ENCODE data around the gene CP.
"Not testable (repeated sequence)": the region's sequence is repeated elsewhere in the genome, so short reads cannot be mapped to it uniquely, and the experiment has no call there.

CP gene

DNA sequence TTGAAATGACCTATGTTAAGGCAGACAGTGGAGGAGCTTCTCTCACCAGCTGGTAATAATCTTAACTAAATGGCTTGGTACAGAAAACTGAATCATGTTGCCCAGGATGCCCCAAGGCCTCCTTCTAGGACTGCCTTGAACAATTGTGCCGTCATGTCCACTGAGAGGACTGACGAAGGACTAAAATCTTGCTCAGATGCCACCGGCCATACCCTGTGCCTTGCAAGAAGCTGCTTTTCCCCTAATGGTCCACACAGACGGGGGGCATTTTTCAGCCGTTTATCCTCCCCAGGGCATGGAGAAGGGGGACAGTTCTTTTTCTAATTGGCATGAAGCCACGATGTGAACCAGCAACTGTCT lies 1.8 kb upstream of the CP start:
- no peak overlapping the region for H3K9ac ChIP-seq (ENCODE audit: low read depth, low read length)
- no peak overlapping the region for H3K27ac ChIP-seq (ENCODE audit: low read length)
- no peak for TF ChIP-seq EZH2 (IDR thresholded peaks at IDR 0.05; ENCODE audit: borderline replicate concordance, low read depth, low read length, severe bottlenecking)
- no peak for TF ChIP-seq CTCF (IDR thresholded peaks at IDR 0.05; ENCODE audit: borderline replicate concordance, extremely low read depth, low read length, poor library complexity, severe bottlenecking)
- no peak overlapping the region for H3K4me2 ChIP-seq (ENCODE audit: insufficient read depth, low read length)
- ATAC-seq (ENCODE audit: insufficient read depth, low read depth) = no peak
- H2AFZ ChIP-seq (ENCODE audit: low read depth, low read length) = no peak overlapping the region
- no peaks in the 10 kb centered on the region for H4K20me1 ChIP-seq (ENCODE audit: insufficient read depth, low read length)
- peaks cover 4% of the 10 kb centered on the region for H3K27me3 ChIP-seq (ENCODE audit: insufficient read depth, low read length, poor library complexity)
- no peaks in the 10 kb centered on the region for H3K79me2 ChIP-seq (ENCODE audit: insufficient read depth, low read length)
- no peaks in the 10 kb centered on the region for H3K9me3 ChIP-seq (ENCODE audit: insufficient read depth, low read length, severe bottlenecking)
- no peaks in the 10 kb centered on the region for H3K36me3 ChIP-seq (ENCODE audit: insufficient read depth, low read length)
- peaks cover 12% of the 10 kb centered on the region for H3K4me1 ChIP-seq (ENCODE audit: insufficient read depth, low read length)
- no peak for DNase-seq
- no peak overlapping the region for H3K4me3 ChIP-seq (ENCODE audit: low read depth in 1 of 2, low read length in 2 of 2)

DNA sequence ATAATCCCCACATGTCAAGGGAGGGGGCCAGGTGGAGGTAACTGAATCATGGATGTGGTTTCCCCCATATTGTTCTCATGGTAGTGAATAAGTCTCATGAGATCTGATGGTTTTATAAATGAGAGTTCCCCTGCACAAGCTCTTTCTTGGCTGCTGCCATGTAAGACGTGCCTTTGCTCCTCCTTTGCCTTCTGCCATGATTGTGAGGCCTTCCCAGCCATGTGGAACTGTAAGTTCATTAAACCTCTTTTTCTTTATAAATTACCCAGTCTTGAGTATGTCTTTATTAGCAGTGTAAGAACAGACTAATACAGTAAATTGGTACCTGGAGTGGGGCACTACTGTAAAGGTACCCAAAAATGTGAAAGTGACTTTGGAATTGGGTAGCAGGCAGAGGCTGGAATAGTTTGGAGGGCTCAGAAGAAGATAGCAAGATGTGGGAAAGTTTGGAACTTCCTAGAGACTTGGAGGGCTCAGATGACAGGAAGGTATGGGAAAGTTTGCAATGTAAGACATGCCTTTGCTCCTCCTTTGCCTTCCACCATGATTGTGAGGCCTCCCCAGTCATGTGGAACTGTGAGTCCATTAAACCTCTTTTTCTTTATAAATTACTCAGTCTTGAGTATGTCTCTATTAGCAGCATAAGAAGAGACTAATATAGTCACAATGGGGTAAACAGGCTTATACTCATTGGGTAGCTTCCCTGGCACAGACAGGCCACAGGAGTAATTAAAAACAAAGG lies 2.1 kb downstream of the CP start:
- H3K4me2 ChIP-seq (ENCODE audit: insufficient read depth, low read length); DNase-seq; ATAC-seq (ENCODE audit: insufficient read depth, low read depth); H3K9ac ChIP-seq (ENCODE audit: low read depth, low read length); H3K79me2 ChIP-seq (ENCODE audit: insufficient read depth, low read length); H3K36me3 ChIP-seq (ENCODE audit: insufficient read depth, low read length); H2AFZ ChIP-seq (ENCODE audit: low read depth, low read length); H3K27ac ChIP-seq (ENCODE audit: low read length); H3K4me1 ChIP-seq (ENCODE audit: insufficient read depth, low read length); H4K20me1 ChIP-seq (ENCODE audit: insufficient read depth, low read length); H3K4me3 ChIP-seq (ENCODE audit: low read depth in 1 of 2, low read length in 2 of 2); H3K9me3 ChIP-seq (ENCODE audit: insufficient read depth, low read length, severe bottlenecking); H3K27me3 ChIP-seq (ENCODE audit: insufficient read depth, low read length, poor library complexity): not testable (repeated sequence)

- Histone ChIP-seq H3K9me3 (ENCODE audit: insufficient read depth, low read length, severe bottlenecking) (no peaks in the 10 kb centered on the region), H3K4me3 (ENCODE audit: low read depth in 1 of 2, low read length in 2 of 2) (no peak overlapping the region), H3K4me2 (ENCODE audit: insufficient read depth, low read length) (no peak overlapping the region), H3K9ac (ENCODE audit: low read depth, low read length) (no peak overlapping the region), H3K4me1 (ENCODE audit: insufficient read depth, low read length) (no peaks in the 10 kb centered on the region), H2AFZ (ENCODE audit: low read depth, low read length) (no peak overlapping the region), H3K27ac (ENCODE audit: low read length) (no peak overlapping the region), H3K36me3 (ENCODE audit: insufficient read depth, low read length) (no peaks in the 10 kb centered on the region), H3K79me2 (ENCODE audit: insufficient read depth, low read length) (no peaks in the 10 kb centered on the region), H4K20me1 (ENCODE audit: insufficient read depth, low read length) (no peaks in the 10 kb centered on the region), H3K27me3 (ENCODE audit: insufficient read depth, low read length, poor library complexity) (no peaks in the 10 kb centered on the region)
- DNase-seq (no peak), ATAC-seq (ENCODE audit: insufficient read depth, low read depth) (no peak)
- TF ChIP-seq CTCF (IDR thresholded peaks at IDR 0.05; ENCODE audit: borderline replicate concordance, extremely low read depth, low read length, poor library complexity, severe bottlenecking) (no peak), EZH2 (IDR thresholded peaks at IDR 0.05; ENCODE audit: borderline replicate concordance, low read depth, low read length, severe bottlenecking) (no peak)
These were observed 4.3 kb downstream of the CP start for GRCh38 chr3:149217347-149217746.

GRCh38 chr3:149216193-149216869 lies 5.3 kb downstream of the CP start:
- DNase-seq = no peak
- no peaks in the 10 kb centered on the region for H4K20me1 ChIP-seq (ENCODE audit: insufficient read depth, low read length)
- TF ChIP-seq CTCF (IDR thresholded peaks at IDR 0.05; ENCODE audit: borderline replicate concordance, extremely low read depth, low read length, poor library complexity, severe bottlenecking) (no peak), EZH2 (IDR thresholded peaks at IDR 0.05; ENCODE audit: borderline replicate concordance, low read depth, low read length, severe bottlenecking) (no peak)
- no peak overlapping the region for H3K4me2 ChIP-seq (ENCODE audit: insufficient read depth, low read length)
- H3K27ac ChIP-seq (ENCODE audit: low read length) = no peak overlapping the region
- H3K9me3 ChIP-seq (ENCODE audit: insufficient read depth, low read length, severe bottlenecking) = no peaks in the 10 kb centered on the region
- no peaks in the 10 kb centered on the region for H3K36me3 ChIP-seq (ENCODE audit: insufficient read depth, low read length)
- ATAC-seq (ENCODE audit: insufficient read depth, low read depth) = no peak
- H3K4me1 ChIP-seq (ENCODE audit: insufficient read depth, low read length) = no peaks in the 10 kb centered on the region
- no peak overlapping the region for H3K9ac ChIP-seq (ENCODE audit: low read depth, low read length)
- no peak overlapping the region for H2AFZ ChIP-seq (ENCODE audit: low read depth, low read length)
- H3K79me2 ChIP-seq (ENCODE audit: insufficient read depth, low read length) = no peaks in the 10 kb centered on the region
- H3K27me3 ChIP-seq (ENCODE audit: insufficient read depth, low read length, poor library complexity) = no peaks in the 10 kb centered on the region
- no peak overlapping the region for H3K4me3 ChIP-seq (ENCODE audit: low read depth in 1 of 2, low read length in 2 of 2)

Data from DND-41 (cell line).